HepG2 (cell line): ENCODE data around the gene FGF1. TPM values are rescaled to one million over a fixed set of nuclear protein-coding genes. Genes with fewer than 3 reads are reported as not detected.

Experiments used
- ATAC-seq: fragments of 200-7000 bp; cut with Tn5 transposase; 3 replicates; pipeline ENCODE4 v1.9.1; 2020; ENCODE audit warnings: mild to moderate bottlenecking, moderate library complexity
- BruUV-seq: library from RNA; stranded (reverse); fragments of 400-500 nt; replicated peaks from 2 replicates; lab custom pipeline; 2021; lab: Mats Ljungman, UMichigan
- CTCF ChIA-PET: fragments of 300-600 bp; formaldehyde crosslinking; extraction: SDS; loops from one replicate; lab custom pipeline; 2021; ENCODE audit warnings: low total read pairs, inconsistent platforms, low intra/inter-chr PET ratio; lab: Yijun Ruan, JAX
- POLR2A ChIA-PET: fragments of 350-600 bp; sonication (Branson Sonifier 250); formaldehyde crosslinking; loops from one replicate; lab custom pipeline; 2020; ENCODE audit warnings: antibody characterized with exemption, inconsistent platforms; lab: Yijun Ruan, JAX
- DNase-seq: peaks from one replicate; pipeline ENCODE4 v3.0.0-alpha.2; 2015; ENCODE audit warnings: low spot score
- FAIRE-seq: peaks from 3 replicates; lab custom pipeline; 2011; peaks lifted over from hg19 to GRCh38; lab: Jason Lieb, UNC
- H2AFZ ChIP-seq: one replicate; pipeline ENCODE4 v1.6.1; 2011; ENCODE audit warnings: low read length, inconsistent platforms
- H3K27ac ChIP-seq: fragments of 300-600 bp; 3 replicates; pipeline ENCODE4 v1.8.0; 2011; ENCODE audit warnings: mixed run types, mild to moderate bottlenecking, mixed read lengths, low read length, inconsistent platforms; ENCODE audit not compliant: insufficient read depth; ENCODE audit errors: extremely low read length
- H3K27me3 ChIP-seq, 2 experiments: fragments of 200-600 bp in 1 of 2; 2 replicates in 1 of 2; 3 replicates in 1 of 2; pipeline versions ENCODE4 v1.6.0 to v1.8.0; 2011; ENCODE audit warnings: low read length in 2 of 2, mild to moderate bottlenecking in 2 of 2, moderate library complexity in 2 of 2, inconsistent platforms in 1 of 2; ENCODE audit not compliant: insufficient read depth in 2 of 2, control insufficient read depth in 1 of 2
- H3K36me3 ChIP-seq, 2 experiments: fragments of 200-600 bp in 1 of 2; replicated peaks in 1 of 2; 2 replicates in 1 of 2; 3 replicates in 1 of 2; pipeline versions ENCODE4 v1.5.1 to v1.8.0; 2011; ENCODE audit warnings: low read length in 2 of 2, inconsistent platforms in 1 of 2; ENCODE audit not compliant: insufficient read depth in 2 of 2, control insufficient read depth in 1 of 2
- H3K4me1 ChIP-seq: 2 replicates; pipeline ENCODE4 v1.5.1; 2012; ENCODE audit warnings: low read length, inconsistent platforms; ENCODE audit not compliant: insufficient read depth
- H3K4me2 ChIP-seq: 2 replicates; pipeline ENCODE4 v1.6.0; 2011; ENCODE audit warnings: low read depth, low read length, inconsistent platforms
- H3K4me3 ChIP-seq, 3 experiments: fragments of 200-600 bp in 1 of 3; sonication (generic), shearing (Covaris generic) in 1 of 3; replicated peaks in 1 of 3; 2 replicates each; pipeline ENCODE4 v1.5.1; 2011 to 2016; ENCODE audit warnings: low read length in 3 of 3, inconsistent platforms in 2 of 3, low read depth in 2 of 3, mild to moderate bottlenecking in 2 of 3, control low read depth in 1 of 3, mixed read lengths in 1 of 3; ENCODE audit not compliant: insufficient read depth in 1 of 3
- H3K79me2 ChIP-seq: one replicate; pipeline ENCODE4 v1.6.1; 2011; ENCODE audit warnings: low read length, inconsistent platforms; ENCODE audit not compliant: insufficient read depth
- H3K9ac ChIP-seq: 2 replicates; pipeline ENCODE4 v1.6.0; 2011; ENCODE audit warnings: mild to moderate bottlenecking, low read depth, low read length, inconsistent platforms; ENCODE audit not compliant: insufficient read depth
- H3K9me3 ChIP-seq: 2 replicates; pipeline ENCODE4 v1.5.1; 2012; ENCODE audit warnings: mild to moderate bottlenecking, low read length
- H4K20me1 ChIP-seq: 2 replicates; pipeline ENCODE4 v1.6.0; 2011; ENCODE audit warnings: inconsistent platforms, mild to moderate bottlenecking, low read length, moderate library complexity; ENCODE audit not compliant: insufficient read depth
- AHR ChIP-seq: IDR thresholded peaks from 2 replicates; pipeline ENCODE4 v1.6.1; 2018; ENCODE audit warnings: missing genetic modification reagents, missing compliant biosample characterization
- AKAP8 ChIP-seq: sonication (generic); formaldehyde crosslinking; IDR thresholded peaks from 2 replicates; pipeline ENCODE4 v1.5.1; 2020; ENCODE audit warnings: mild to moderate bottlenecking, missing genetic modification reagents
- ARHGAP35 ChIP-seq: sonication (generic); formaldehyde crosslinking; IDR thresholded peaks from 2 replicates; pipeline ENCODE4 v1.9.0; 2022; ENCODE audit warnings: mild to moderate bottlenecking, inconsistent platforms, moderate library complexity, missing genetic modification reagents, borderline replicate concordance
- FOXA3 ChIP-seq: IDR thresholded peaks from 2 replicates; pipeline ENCODE4 v1.6.1; 2016; ENCODE audit warnings: missing genetic modification reagents, missing compliant biosample characterization
- SOX13 ChIP-seq, 3 experiments: fragments of 450-650 bp in 1 of 3; sonication (generic) in 1 of 3; formaldehyde crosslinking in 1 of 3; IDR thresholded peaks in 2 of 3; conservative IDR thresholded peaks in 1 of 3; 2 replicates each; pipeline versions ENCODE4 v1.5.0 to v1.6.1; 2016 to 2020; ENCODE audit warnings: antibody characterized with exemption in 1 of 3, mild to moderate bottlenecking in 1 of 3, missing compliant biosample characterization in 1 of 3, missing genetic modification reagents in 1 of 3, moderate library complexity in 1 of 3
- THAP11 ChIP-seq: IDR thresholded peaks from 2 replicates; pipeline ENCODE4 v1.6.1; 2016; ENCODE audit warnings: missing biosample characterization, missing genetic modification reagents
- ZNF101 ChIP-seq: sonication (generic); formaldehyde crosslinking; IDR thresholded peaks from 2 replicates; pipeline ENCODE4 v1.4.0; 2020; ENCODE audit warnings: mild to moderate bottlenecking, low read depth, missing genetic modification reagents, borderline replicate concordance
- ZNF296 ChIP-seq: sonication (generic); formaldehyde crosslinking; conservative IDR thresholded peaks from 2 replicates; pipeline ENCODE4 v1.5.0; 2020; ENCODE audit warnings: mild to moderate bottlenecking, missing genetic modification reagents
- ZNF432 ChIP-seq: sonication (generic); formaldehyde crosslinking; IDR thresholded peaks from 2 replicates; pipeline ENCODE4 v1.5.0; 2020; ENCODE audit warnings: missing genetic modification reagents, mild to moderate bottlenecking, borderline replicate concordance
- ZNF572 ChIP-seq: sonication (generic); formaldehyde crosslinking; IDR thresholded peaks from 2 replicates; pipeline ENCODE4 v1.5.1; 2020; ENCODE audit warnings: mild to moderate bottlenecking, missing genetic modification reagents
- ZNF605 ChIP-seq: sonication (generic); formaldehyde crosslinking; IDR thresholded peaks from 2 replicates; pipeline ENCODE4 v1.8.0; 2022; ENCODE audit warnings: mild to moderate bottlenecking, missing genetic modification reagents
- ZNF747 ChIP-seq: sonication (generic); formaldehyde crosslinking; IDR thresholded peaks from 2 replicates; pipeline ENCODE4 v1.8.1; 2023; ENCODE audit warnings: missing genetic modification reagents, mild to moderate bottlenecking, borderline replicate concordance
- WGBS: methylation state at CpG from one replicate; pipeline ENCODE4 v1.1.6; 2017; ENCODE audit warnings: low lambda C conversion rate; 5-methylcytosine and 5-hydroxymethylcytosine counted together
- in situ Hi-C: cut with HindIII; loops from 2 replicates; pipeline ENCODE4 v1.10.0; 2017; ENCODE audit warnings: low pct_unique_long_range_greater_than_20kb; ENCODE audit not compliant: extremely low pct_ligation_motif_present
- intact Hi-C: fragments of 100-400 bp; cut with micrococcal nuclease; formaldehyde crosslinking; loops from one replicate; pipeline ENCODE4 v1.10.0; 2022; ENCODE audit not compliant: unreplicated experiment
- polyA plus RNA-seq, 8 experiments: library from polyadenylated mRNA; depleted of rRNA in 3 of 8; stranded (reverse) in 7 of 8; unstranded in 1 of 8; fragments of >200 nt; fragmentation: Illumina TruSeq in 4 of 8; extraction: Trizol in 4 of 8; gene quantifications; 2 replicates each; pipeline versions ENCODE4 v1.2.1 to v1.2.3, GENCODE V29; 2011 to 2016; ENCODE audit warnings: low read depth in 4 of 8, missing spikeins in 1 of 8, mixed read lengths in 1 of 8; ENCODE audit not compliant: insufficient read depth in 1 of 8
- total RNA-seq, 5 experiments: library from RNA; depleted of rRNA; stranded (reverse); fragments of >200 nt; fragmentation: Illumina TruSeq; extraction: Trizol; gene quantifications; 2 replicates each; pipeline ENCODE4 v1.2.3, GENCODE V29; 2016; ENCODE audit warnings: low read depth in 1 of 5
- TF ChIP-seq, protein P1 (sequence below): IDR thresholded peaks from 2 replicates; pipeline ENCODE4 v1.6.1; 2012; ENCODE audit warnings: low read depth, low read length, improper control_type of control experiment
- TF ChIP-seq, protein P2 (sequence below): IDR thresholded peaks from 2 replicates; pipeline ENCODE4 v1.6.1; 2016
- TF ChIP-seq, protein P3 (sequence below): IDR thresholded peaks from 2 replicates; pipeline ENCODE4 v1.6.1; 2016; ENCODE audit warnings: missing compliant biosample characterization, missing genetic modification reagents, borderline replicate concordance
- TF ChIP-seq, protein P4 (sequence below): sonication (generic); formaldehyde crosslinking; IDR thresholded peaks from 2 replicates; pipeline ENCODE4 v1.4.0; 2020; ENCODE audit warnings: mild to moderate bottlenecking, missing genetic modification reagents

The FGF1 gene
- total and polyA plus RNA-seq, 2 of the 13 experiments (the other 11 are each of a cell fraction or from before 2014, with no cell fraction given) = not detected

DNA sequence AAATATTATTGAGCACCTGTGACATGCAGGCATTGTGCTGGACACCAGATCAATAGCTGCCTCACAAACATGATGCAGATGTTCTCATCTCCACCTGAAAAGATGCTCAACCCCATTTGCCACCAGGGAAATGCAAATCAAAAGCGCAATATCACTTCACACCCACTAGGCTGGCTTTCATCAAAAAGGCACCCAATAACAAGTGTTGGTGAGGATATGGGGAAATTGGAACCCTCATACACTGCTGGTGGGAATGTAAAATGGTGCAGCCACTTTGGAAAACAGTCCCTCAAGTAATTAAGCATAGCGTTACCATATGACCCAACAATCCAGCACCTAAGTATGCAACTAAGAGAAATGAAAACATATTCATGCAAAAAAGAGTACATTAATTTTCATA lies 24.7 kb downstream of the FGF1 start:
- CTCF ChIA-PET = no interaction called here
- in situ Hi-C loops = no loop called here

More for the DNA sequence above, 24.7 kb downstream of the FGF1 start:
- H3K9me3 ChIP-seq = no peaks in the 10 kb centered on the region
- no peaks in the 10 kb centered on the region for H3K36me3 ChIP-seq
- no peak overlapping the region for H3K4me2 ChIP-seq
- H3K79me2 ChIP-seq = no peaks in the 10 kb centered on the region
- intact Hi-C loops = no loop called here
- H3K27me3 ChIP-seq = peaks cover 3 to 4% of the 10 kb centered on the region in 2 experiments; a peak in 3 of 5 replicates
- no peaks in the 10 kb centered on the region for H4K20me1 ChIP-seq
- no peaks in the 10 kb centered on the region for H3K4me1 ChIP-seq
- DNase-seq (no peak), FAIRE-seq (no peak), ATAC-seq (no peak)
- H3K9ac ChIP-seq = no peak overlapping the region
- no peak overlapping the region for H2AFZ ChIP-seq
- H3K27ac ChIP-seq = no peak overlapping the region
- WGBS = 100% methylated on average over 2 of the region's 2 CpGs
- POLR2A ChIA-PET = no interaction called here
- no peak overlapping the region for H3K4me3 ChIP-seq
- no TSS peak for BruUV-seq
- TF ChIP-seq SOX13 (IDR thresholded peaks at IDR 0.05) (no peak), SOX13 (CRISPR knock-in tag; conservative IDR thresholded peaks at IDR 0.05 in 1 of 2, IDR thresholded peaks at IDR 0.05 in 1 of 2) (no peak), AKAP8 (CRISPR knock-in tag) (no peak), FOXA3 (CRISPR knock-in tag) (no peak), AHR (CRISPR knock-in tag) (no peak), ZNF101 (CRISPR knock-in tag) (no peak), ZNF747 (CRISPR knock-in tag) (no peak), ZNF432 (CRISPR knock-in tag) (no peak), ZNF605 (CRISPR knock-in tag) (no peak), ZNF572 (CRISPR knock-in tag) (no peak), THAP11 (CRISPR knock-in tag) (no peak), ZNF296 (CRISPR knock-in tag) (no peak), ARHGAP35 (CRISPR knock-in tag) (no peak)
- TF ChIP-seq, protein P1, sequence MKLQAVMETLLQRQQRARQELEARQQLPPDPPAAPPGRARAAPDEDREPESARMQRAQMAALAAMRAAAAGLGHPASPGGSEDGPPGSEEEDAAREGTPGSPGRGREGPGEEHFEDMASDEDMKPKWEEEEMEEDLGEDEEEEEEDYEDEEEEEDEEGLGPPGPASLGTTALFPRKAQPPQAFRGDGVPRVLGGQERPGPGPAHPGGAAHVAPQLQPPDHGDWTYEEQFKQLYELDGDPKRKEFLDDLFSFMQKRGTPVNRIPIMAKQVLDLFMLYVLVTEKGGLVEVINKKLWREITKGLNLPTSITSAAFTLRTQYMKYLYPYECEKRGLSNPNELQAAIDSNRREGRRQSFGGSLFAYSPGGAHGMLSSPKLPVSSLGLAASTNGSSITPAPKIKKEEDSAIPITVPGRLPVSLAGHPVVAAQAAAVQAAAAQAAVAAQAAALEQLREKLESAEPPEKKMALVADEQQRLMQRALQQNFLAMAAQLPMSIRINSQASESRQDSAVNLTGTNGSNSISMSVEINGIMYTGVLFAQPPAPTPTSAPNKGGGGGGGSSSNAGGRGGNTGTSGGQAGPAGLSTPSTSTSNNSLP = no peak
- TF ChIP-seq, protein P2, sequence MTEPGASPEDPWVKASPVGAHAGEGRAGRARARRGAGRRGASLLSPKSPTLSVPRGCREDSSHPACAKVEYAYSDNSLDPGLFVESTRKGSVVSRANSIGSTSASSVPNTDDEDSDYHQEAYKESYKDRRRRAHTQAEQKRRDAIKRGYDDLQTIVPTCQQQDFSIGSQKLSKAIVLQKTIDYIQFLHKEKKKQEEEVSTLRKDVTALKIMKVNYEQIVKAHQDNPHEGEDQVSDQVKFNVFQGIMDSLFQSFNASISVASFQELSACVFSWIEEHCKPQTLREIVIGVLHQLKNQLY (CRISPR knock-in tag) = no peak
- TF ChIP-seq, protein P3, sequence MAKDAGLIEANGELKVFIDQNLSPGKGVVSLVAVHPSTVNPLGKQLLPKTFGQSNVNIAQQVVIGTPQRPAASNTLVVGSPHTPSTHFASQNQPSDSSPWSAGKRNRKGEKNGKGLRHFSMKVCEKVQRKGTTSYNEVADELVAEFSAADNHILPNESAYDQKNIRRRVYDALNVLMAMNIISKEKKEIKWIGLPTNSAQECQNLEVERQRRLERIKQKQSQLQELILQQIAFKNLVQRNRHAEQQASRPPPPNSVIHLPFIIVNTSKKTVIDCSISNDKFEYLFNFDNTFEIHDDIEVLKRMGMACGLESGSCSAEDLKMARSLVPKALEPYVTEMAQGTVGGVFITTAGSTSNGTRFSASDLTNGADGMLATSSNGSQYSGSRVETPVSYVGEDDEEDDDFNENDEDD (CRISPR knock-in tag) = no peak
- TF ChIP-seq, protein P4, sequence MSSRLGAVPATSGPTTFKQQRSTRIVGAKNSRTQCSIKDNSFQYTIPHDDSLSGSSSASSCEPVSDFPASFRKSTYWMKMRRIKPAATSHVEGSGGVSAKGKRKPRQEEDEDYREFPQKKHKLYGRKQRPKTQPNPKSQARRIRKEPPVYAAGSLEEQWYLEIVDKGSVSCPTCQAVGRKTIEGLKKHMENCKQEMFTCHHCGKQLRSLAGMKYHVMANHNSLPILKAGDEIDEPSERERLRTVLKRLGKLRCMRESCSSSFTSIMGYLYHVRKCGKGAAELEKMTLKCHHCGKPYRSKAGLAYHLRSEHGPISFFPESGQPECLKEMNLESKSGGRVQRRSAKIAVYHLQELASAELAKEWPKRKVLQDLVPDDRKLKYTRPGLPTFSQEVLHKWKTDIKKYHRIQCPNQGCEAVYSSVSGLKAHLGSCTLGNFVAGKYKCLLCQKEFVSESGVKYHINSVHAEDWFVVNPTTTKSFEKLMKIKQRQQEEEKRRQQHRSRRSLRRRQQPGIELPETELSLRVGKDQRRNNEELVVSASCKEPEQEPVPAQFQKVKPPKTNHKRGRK (CRISPR knock-in tag) = no peak
